GM18909 (cell line): ENCODE measurements around the gene BNC2.

Source experiments
- ATAC-seq: cut with Tn5 transposase; IDR thresholded peaks from one replicate; pipeline ENCODE4 v1.9.1; 2021; ENCODE audit warnings: mild to moderate bottlenecking; ENCODE audit not compliant: unreplicated experiment, poor library complexity

The BNC2 gene

GRCh38 chr9:16720386-16720785 lies 150.1 kb downstream of the BNC2 start:
- no peak for ATAC-seq

- ATAC-seq: no peak
Observed at GRCh38 chr9:16719921-16720320, 150.5 kb downstream of the BNC2 start.

- no peak for ATAC-seq
Observed at GRCh38 chr9:16718952-16719351, 151.5 kb downstream of the BNC2 start.

- no peak for ATAC-seq
Observed at GRCh38 chr9:16718296-16718695, 152.2 kb downstream of the BNC2 start.

DNA sequence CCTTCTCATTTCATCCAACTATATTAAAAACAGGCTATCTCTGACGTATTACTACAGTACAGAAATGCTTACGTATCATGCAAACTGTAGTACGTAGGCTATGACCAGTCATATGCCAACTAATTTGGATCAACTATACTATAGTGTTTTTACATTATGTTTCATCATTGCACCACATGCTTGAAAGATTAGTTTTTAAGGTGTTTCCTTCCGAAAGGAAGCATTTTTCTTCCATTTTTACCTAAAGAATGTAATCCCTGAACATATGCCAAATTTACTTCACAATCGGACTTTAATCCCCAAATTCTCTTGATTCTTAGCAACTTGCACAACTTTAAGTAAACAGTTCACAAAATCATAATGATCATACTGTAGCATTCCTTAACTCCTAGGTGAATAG lies 153.9 kb downstream of the BNC2 start:
- ATAC-seq: no peak

DNA sequence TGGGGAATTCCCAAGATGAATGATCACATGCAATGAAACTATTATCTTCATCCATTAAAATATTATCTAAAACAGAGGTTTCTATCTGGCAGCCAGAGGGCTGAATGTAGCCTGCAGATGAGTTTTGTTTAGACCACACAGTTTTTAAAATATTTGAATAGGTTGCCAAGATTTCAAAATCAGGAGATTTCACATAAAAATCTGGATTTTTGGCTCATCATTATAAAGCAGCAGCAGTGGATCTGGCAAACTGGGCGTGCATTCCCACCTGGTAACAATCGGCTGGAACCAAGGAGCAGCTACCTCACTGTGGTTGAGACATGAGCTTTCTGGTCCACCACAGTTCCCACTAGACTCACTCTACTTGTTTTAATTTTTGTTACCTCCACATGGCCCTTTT lies 155.1 kb downstream of the BNC2 start:
- no peak for ATAC-seq

GRCh38 chr9:16712787-16713186 lies 157.7 kb downstream of the BNC2 start:
- ATAC-seq: no peak

GRCh38 chr9:16710888-16711287 lies 159.6 kb downstream of the BNC2 start:
- no peak for ATAC-seq

- no peak for ATAC-seq
Observed at GRCh38 chr9:16709924-16710323, 160.5 kb downstream of the BNC2 start.

DNA sequence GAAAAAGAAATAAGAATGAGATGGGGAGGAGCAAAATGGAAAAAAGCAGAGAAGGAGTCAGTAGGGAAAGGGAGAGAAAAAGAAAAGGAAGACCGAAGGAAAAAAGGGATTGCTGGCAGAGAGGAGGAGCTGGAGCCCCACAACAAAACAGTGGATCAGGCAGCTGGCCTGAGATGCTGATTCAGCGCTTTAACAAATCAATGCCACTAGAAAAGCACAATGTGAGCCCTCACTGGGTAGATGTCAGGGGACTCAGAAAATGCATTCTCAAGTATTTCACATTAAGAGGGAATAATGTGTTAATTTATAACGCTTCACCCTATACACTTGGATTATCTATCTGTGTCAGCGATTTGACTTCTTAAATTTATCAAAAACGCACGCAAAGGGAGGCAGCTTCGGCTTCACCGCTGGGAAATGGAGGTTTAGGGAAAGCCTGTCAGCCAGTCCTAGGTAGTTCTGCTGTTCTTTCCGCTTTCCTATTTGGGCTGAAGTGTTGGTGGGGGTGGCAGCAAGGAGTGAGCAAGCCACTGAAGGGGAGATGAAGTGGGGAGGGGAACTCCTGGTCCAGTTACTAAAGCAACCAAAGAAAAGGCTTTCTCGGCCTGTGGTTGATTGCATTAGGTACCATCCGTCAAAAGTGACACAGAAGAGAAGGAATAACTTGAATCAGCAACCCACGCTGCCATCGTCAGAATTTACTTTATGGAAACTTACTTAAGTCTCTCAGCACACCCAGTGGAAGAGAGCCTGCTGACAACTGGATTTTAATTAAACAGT lies 161.6 kb downstream of the BNC2 start:
- ATAC-seq: no peak

GRCh38 chr9:16705111-16705604 lies 165.3 kb downstream of the BNC2 start:
- ATAC-seq: no peak

GRCh38 chr9:16704116-16705110 lies 166.1 kb downstream of the BNC2 start:
- ATAC-seq: no peak

DNA sequence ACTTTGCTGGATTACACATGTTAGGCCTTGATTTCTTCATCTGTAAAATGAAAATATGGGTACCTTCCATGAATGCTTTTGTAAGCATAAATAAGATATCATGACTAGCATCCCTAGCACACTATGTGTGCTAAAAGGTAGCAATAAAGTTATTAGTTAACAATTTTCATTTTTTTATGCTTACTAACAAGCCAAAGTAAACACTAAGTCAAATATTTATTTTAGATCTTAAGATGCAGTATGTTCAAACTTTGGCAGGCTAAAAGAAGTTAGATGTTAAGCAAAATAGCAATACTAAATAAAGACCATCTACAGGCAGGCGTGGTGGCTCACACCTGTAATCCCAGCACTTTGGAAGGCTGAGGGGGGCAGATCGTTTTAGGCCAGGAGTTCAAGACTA lies 169.1 kb downstream of the BNC2 start:
- ATAC-seq: no peak

GRCh38 chr9:16693616-16694015 lies 176.9 kb downstream of the BNC2 start:
- ATAC-seq: no peak

- no peak for ATAC-seq
Observed at GRCh38 chr9:16690628-16691027, 179.8 kb downstream of the BNC2 start.

DNA sequence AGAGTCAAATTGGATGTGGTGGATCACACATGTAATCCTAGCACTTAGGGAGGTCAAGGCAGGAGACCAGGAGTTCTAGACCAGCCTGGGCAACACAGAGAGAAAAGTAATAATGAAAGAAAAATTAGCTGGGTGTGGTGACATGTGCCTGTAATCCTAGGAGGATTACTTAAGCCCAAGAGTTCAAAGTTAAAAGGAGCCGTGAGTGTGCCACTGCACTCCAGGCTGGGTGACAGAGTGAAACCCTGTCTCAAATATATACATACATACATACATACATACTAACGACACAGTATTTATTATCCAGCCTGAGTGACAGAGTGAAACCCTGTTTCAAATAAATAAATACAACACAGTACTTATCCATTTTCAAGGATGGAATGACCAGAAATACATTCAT lies 180.3 kb downstream of the BNC2 start:
- no peak for ATAC-seq

DNA sequence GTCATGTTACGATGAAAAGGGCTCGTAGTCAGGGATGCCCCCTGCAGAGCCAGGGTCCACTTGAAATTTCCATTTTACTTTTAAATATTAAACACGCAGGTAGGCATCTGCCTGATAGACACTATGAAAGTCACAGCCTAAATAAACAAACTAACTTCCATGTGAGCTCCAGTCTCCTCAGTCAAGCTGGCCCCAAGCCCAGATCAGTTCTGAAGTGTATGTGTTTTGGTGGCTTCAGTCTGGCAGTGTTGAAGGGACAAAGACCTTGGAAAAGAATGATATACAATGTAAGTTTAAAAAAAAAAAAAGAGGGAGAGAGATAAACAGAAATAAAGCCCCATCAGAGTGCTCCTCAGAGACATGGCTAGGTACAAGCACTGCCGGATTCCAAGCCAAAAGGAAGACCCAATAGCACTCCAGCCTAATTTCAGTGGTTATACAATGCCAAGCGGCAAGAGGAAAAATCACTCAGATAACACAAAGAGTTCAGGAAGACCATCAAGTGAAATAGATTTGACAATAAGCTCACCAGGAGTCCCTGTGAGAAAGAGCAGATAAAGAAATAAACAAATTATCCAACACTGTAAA lies 181.0 kb downstream of the BNC2 start:
- no peak for ATAC-seq

DNA sequence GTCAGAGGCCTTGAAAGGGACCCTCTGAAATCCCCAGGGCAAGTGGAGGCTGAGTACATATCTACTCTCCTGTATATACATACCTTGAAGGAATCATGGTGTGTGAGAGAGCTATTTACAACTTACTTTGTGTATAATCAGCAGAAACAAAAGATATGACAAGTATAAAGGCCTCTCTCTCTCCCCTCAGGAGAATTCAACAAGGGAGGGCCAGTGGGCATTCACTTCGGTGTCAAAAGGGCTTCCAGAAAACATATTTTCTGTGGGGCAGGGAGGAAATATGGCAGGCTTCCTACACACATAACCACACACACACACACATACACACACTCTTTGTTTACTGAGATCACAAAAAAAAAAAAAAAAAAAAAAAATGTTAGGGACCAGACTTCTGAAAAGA lies 181.7 kb downstream of the BNC2 start:
- ATAC-seq: no peak

DNA sequence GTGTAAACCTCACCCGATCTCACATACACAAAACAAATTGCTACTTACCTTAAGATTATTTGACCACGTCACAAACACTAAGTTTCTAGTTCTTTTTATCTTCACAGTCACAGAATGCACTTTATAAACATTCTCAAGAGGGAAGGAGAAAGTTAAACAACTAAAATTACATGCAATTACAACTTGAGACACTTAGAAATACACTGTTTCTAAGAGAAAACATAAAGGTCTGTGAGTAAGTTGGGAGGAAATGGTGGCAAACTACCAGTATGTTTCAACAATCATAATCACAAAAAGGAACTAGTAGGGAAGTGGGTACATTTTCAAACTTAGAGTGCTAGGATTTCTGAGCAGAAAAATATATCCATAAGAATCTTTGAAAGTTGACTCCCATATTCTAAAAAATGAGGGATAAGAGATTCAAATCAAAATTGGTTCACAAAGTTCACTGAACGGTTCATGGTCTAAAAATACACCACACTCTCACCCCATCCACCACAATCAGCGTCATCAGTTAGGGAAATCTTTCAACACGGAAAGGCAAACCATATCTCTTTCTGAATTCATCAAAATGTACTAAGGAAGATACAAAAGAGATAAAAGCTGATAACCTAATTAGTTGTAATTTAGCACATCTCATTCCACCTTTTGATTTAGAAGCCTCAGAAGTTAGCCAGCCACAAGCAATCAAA lies 182.6 kb downstream of the BNC2 start:
- ATAC-seq: no peak

- ATAC-seq: no peak
Observed at GRCh38 chr9:16683326-16683725, 187.1 kb downstream of the BNC2 start.
